OCI-LY1 (cell line): ENCODE measurements around the gene CEP19.

ENCODE experiments used
- H2AFZ ChIP-seq: fragments of 200-600 bp; sonication (generic), shearing (Covaris generic); 2 replicates; pipeline ENCODE4 v1.6.0; 2014; ENCODE audit warnings: antibody characterized with exemption, mild to moderate bottlenecking, low read length
- H3F3A ChIP-seq: fragments of 200-600 bp; sonication (generic), shearing (Covaris generic); 2 replicates; pipeline ENCODE4 v1.6.0; 2014; ENCODE audit warnings: mild to moderate bottlenecking, antibody characterized with exemption, low read length, moderate library complexity; ENCODE audit not compliant: insufficient read depth
- H3K27ac ChIP-seq: fragments of 200-600 bp; sonication (generic); 2 replicates; pipeline ENCODE4 v1.5.1; 2014; ENCODE audit warnings: low read length, mixed run types, mild to moderate bottlenecking, low read depth; ENCODE audit not compliant: poor library complexity, severe bottlenecking
- H3K27me3 ChIP-seq: fragments of 200-600 bp; sonication (generic); 2 replicates; pipeline ENCODE4 v1.6.0; 2014; ENCODE audit warnings: antibody characterized with exemption, mild to moderate bottlenecking, low read length, moderate library complexity; ENCODE audit not compliant: insufficient read depth
- H3K36me3 ChIP-seq: fragments of 200-600 bp; sonication (generic); 2 replicates; pipeline ENCODE4 v1.6.1; 2014; ENCODE audit warnings: mild to moderate bottlenecking, antibody characterized with exemption, low read length, moderate library complexity, mixed read lengths; ENCODE audit not compliant: insufficient read depth
- H3K4me1 ChIP-seq: fragments of 200-600 bp; sonication (generic); 2 replicates; pipeline ENCODE4 v1.5.1; 2014; ENCODE audit warnings: mild to moderate bottlenecking, low read length, moderate library complexity; ENCODE audit not compliant: insufficient read depth, severe bottlenecking
- H3K4me2 ChIP-seq: fragments of 200-600 bp; sonication (generic), shearing (Covaris generic); 2 replicates; pipeline ENCODE4 v1.6.1; 2014; ENCODE audit warnings: low read length
- H3K4me3 ChIP-seq: fragments of 200-600 bp; sonication (generic); 2 replicates; pipeline ENCODE4 v1.5.1; 2014; ENCODE audit warnings: low read length, low read depth, mild to moderate bottlenecking, mixed read lengths; ENCODE audit not compliant: poor library complexity, severe bottlenecking
- H3K79me2 ChIP-seq: fragments of 200-600 bp; shearing (Covaris generic); 2 replicates; pipeline ENCODE4 v1.6.1; 2016; ENCODE audit warnings: mixed run types, low read length, mixed read lengths; ENCODE audit not compliant: insufficient read depth
- H3K9ac ChIP-seq: fragments of 200-600 bp; sonication (generic), shearing (Covaris generic); 2 replicates; pipeline ENCODE4 v1.6.1; 2014; ENCODE audit warnings: mild to moderate bottlenecking, low read length, mixed read lengths
- H3K9me2 ChIP-seq: fragments of 200-600 bp; sonication (generic), shearing (Covaris generic); 2 replicates; pipeline ENCODE4 v1.6.1; 2014; ENCODE audit warnings: low read depth, mild to moderate bottlenecking, low read length, mixed read lengths
- H3K9me3 ChIP-seq: fragments of 200-600 bp; shearing (Covaris generic); 2 replicates; pipeline ENCODE4 v1.6.1; 2014; ENCODE audit warnings: low read length, mixed read lengths
- H4K20me1 ChIP-seq: fragments of 200-600 bp; sonication (generic), shearing (Covaris generic); 2 replicates; pipeline ENCODE4 v1.6.0; 2016; ENCODE audit warnings: mild to moderate bottlenecking, low read length; ENCODE audit not compliant: insufficient read depth
- CTCF ChIP-seq: fragments of 200-600 bp; sonication (generic), shearing (Covaris generic); IDR thresholded peaks from 2 replicates; pipeline ENCODE4 v1.5.1; 2017; ENCODE audit warnings: mild to moderate bottlenecking, antibody characterized with exemption, low read length, moderate library complexity, mixed read lengths
- EZH2 ChIP-seq: fragments of 200-600 bp; sonication (generic), shearing (Covaris generic); IDR thresholded peaks from 2 replicates; pipeline ENCODE4 v1.8.0; 2017; ENCODE audit warnings: borderline replicate concordance, mixed run types, mild to moderate bottlenecking, antibody characterized with exemption, low read length, moderate library complexity, mixed read lengths

The CEP19 gene

GRCh38 chr3:196684548-196685407, 27.3 kb downstream of the CEP19 start:
- Histone ChIP-seq H3K9me2 (no peaks in the 10 kb centered on the region), H4K20me1 (no peaks in the 10 kb centered on the region), H3K4me2 (peak overlapping the region; percentile 34), H3K4me3 (peak overlapping the region; percentile 4), H3K79me2 (no peaks in the 10 kb centered on the region), H3K27me3 (no peaks in the 10 kb centered on the region), H3K27ac (no peak overlapping the region), H3K9ac (peak overlapping the region; percentile 18; the same call in 1 of the 2 replicates), H3F3A (no peaks in the 10 kb centered on the region), H3K9me3 (no peaks in the 10 kb centered on the region), H2AFZ (no peak overlapping the region; the same call in 1 of the 2 replicates), H3K36me3 (no peaks in the 10 kb centered on the region), H3K4me1 (peaks cover 10% of the 10 kb centered on the region)
- TF ChIP-seq EZH2 (no peak), CTCF (peak; percentile 98)

GRCh38 chr3:196677931-196678330, 34.1 kb downstream of the CEP19 start:
- Histone ChIP-seq H2AFZ (no peak overlapping the region), H3K27me3 (no peaks in the 10 kb centered on the region; the same call in 1 of the 2 replicates), H3K9ac (no peak overlapping the region), H3K4me1 (no peaks in the 10 kb centered on the region), H3K79me2 (no peaks in the 10 kb centered on the region), H3K36me3 (no peaks in the 10 kb centered on the region), H3F3A (no peaks in the 10 kb centered on the region), H3K27ac (no peak overlapping the region), H3K4me2 (no peak overlapping the region), H3K9me2 (no peaks in the 10 kb centered on the region), H3K9me3 (no peaks in the 10 kb centered on the region), H4K20me1 (no peaks in the 10 kb centered on the region), H3K4me3 (no peak overlapping the region)
- TF ChIP-seq EZH2 (no peak), CTCF (no peak)

- no peaks in the 10 kb centered on the region for H3K4me1 ChIP-seq
- H3K9me2 ChIP-seq = no peaks in the 10 kb centered on the region
- no peaks in the 10 kb centered on the region for H3F3A ChIP-seq
- no peaks in the 10 kb centered on the region for H3K36me3 ChIP-seq
- no peak for TF ChIP-seq CTCF
- no peak for TF ChIP-seq EZH2
- no peak overlapping the region for H3K4me2 ChIP-seq
- no peaks in the 10 kb centered on the region for H4K20me1 ChIP-seq
- no peak overlapping the region for H3K4me3 ChIP-seq
- H3K79me2 ChIP-seq = no peaks in the 10 kb centered on the region
- H2AFZ ChIP-seq = no peak overlapping the region
- H3K27ac ChIP-seq = no peak overlapping the region
- no peak overlapping the region for H3K9ac ChIP-seq
- H3K9me3 ChIP-seq = no peaks in the 10 kb centered on the region
- H3K27me3 ChIP-seq = no peaks in the 10 kb centered on the region; the same call in 1 of the 2 replicates
Observed at GRCh38 chr3:196677353-196677752, 34.7 kb downstream of the CEP19 start.
